Stimulated activated CD4-positive, alpha-beta T cell treated with anti-CD3 and anti-CD28 coated beads, Interleukin-4, amount 100 ng/mL, for 48 hours (primary cell): ENCODE measurements around the gene ABHD14A.

ENCODE experiments used
- DNase-seq, 2 donors: peaks; one replicate each; pipeline ENCODE4 v3.0.0-alpha.2; 2020; ENCODE audit warnings: low read depth in 2 of 2

ABHD14A gene

GRCh38 chr3:51994530-51994929 is 19.7 kb downstream of the ABHD14A start:
- DNase-seq = no peak

- peak; percentile 84 to 87 for DNase-seq
Measured at GRCh38 chr3:51995346-51996163, 20.7 kb downstream of the ABHD14A start, which contains the start of gene RPL29. Gene RPL29, minus strand, starts transcription at chr3:51995895. Its CDS starts 434 bp downstream, at chr3:51995461.

GRCh38 chr3:51997172-51997571 is 22.3 kb downstream of the ABHD14A start:
- DNase-seq = no peak

GRCh38 chr3:51997935-51998596 is 23.2 kb downstream of the ABHD14A start:
- no peak for DNase-seq

- DNase-seq = no peak
Measured at GRCh38 chr3:51998774-51999173, 23.9 kb downstream of the ABHD14A start.

- no peak for DNase-seq
Measured at GRCh38 chr3:51999846-52000245, 25.0 kb downstream of the ABHD14A start.

- peak; percentile 77 to 79 for DNase-seq
Measured at GRCh38 chr3:52001443-52001974, 26.6 kb downstream of the ABHD14A start.

- no peak for DNase-seq
Measured at GRCh38 chr3:52002748-52003147, 27.9 kb downstream of the ABHD14A start.

- DNase-seq = no peak
Measured at GRCh38 chr3:52004163-52004787, 29.4 kb downstream of the ABHD14A start.

- no peak for DNase-seq
Measured at GRCh38 chr3:52004906-52005395, 30.1 kb downstream of the ABHD14A start.

GRCh38 chr3:52005571-52005986 is 30.7 kb downstream of the ABHD14A start:
- no peak for DNase-seq

- DNase-seq = no peak
Measured at GRCh38 chr3:52006017-52006819, 31.4 kb downstream of the ABHD14A start.

GRCh38 chr3:52006820-52007133 is 31.9 kb downstream of the ABHD14A start:
- no peak for DNase-seq

GRCh38 chr3:52007291-52007690 is 32.4 kb downstream of the ABHD14A start:
- no peak for DNase-seq

GRCh38 chr3:52010431-52010830 is 35.6 kb downstream of the ABHD14A start:
- DNase-seq = no peak

GRCh38 chr3:52012699-52013098 is 37.8 kb downstream of the ABHD14A start:
- DNase-seq = no peak

- DNase-seq = no peak
Measured at GRCh38 chr3:52013802-52014598, 39.1 kb downstream of the ABHD14A start.

GRCh38 chr3:52014613-52015012 is 39.7 kb downstream of the ABHD14A start:
- DNase-seq = no peak

GRCh38 chr3:52015438-52016228 is 40.8 kb downstream of the ABHD14A start:
- DNase-seq = no peak

- DNase-seq = no peak
Measured at GRCh38 chr3:52017586-52017985, 42.7 kb downstream of the ABHD14A start.
